Liver (tissue), 9 donors: Measurements from ENCODE around the gene RASGRP1. TPM values are rescaled to one million over a fixed set of nuclear protein-coding genes. Genes with fewer than 3 reads are reported as not detected.

Source experiments
- DNase-seq: peaks from one replicate; pipeline ENCODE4 v3.0.0-alpha.2; 2017; ENCODE audit warnings: low spot score
- H3K27ac ChIP-seq, 2 donors: one replicate each; pipeline ENCODE4 v1.7.0; 2013; ENCODE audit warnings: inconsistent platforms in 2 of 2, low read length in 2 of 2, control low read depth in 1 of 2, low read depth in 1 of 2, mild to moderate bottlenecking in 1 of 2
- H3K27me3 ChIP-seq, 4 donors: one replicate each; pipeline versions ENCODE4 v1.6.1 to v1.7.0; 2013; ENCODE audit warnings: low read length in 3 of 4, inconsistent platforms in 1 of 4, mild to moderate bottlenecking in 1 of 4, moderate library complexity in 1 of 4; ENCODE audit not compliant: control insufficient read depth in 4 of 4, insufficient read depth in 4 of 4
- H3K36me3 ChIP-seq, 4 donors: one replicate each; pipeline versions ENCODE4 v1.6.1 to v1.7.0; 2013; ENCODE audit warnings: low read length in 3 of 4, mild to moderate bottlenecking in 3 of 4, low read depth in 1 of 4, moderate library complexity in 1 of 4; ENCODE audit not compliant: control insufficient read depth in 4 of 4, insufficient read depth in 3 of 4
- H3K4me1 ChIP-seq, 4 donors: one replicate each; pipeline versions ENCODE4 v1.6.1 to v1.7.0; 2013; ENCODE audit warnings: low read length in 3 of 4, mild to moderate bottlenecking in 3 of 4, moderate library complexity in 1 of 4; ENCODE audit not compliant: control insufficient read depth in 4 of 4, insufficient read depth in 4 of 4
- H3K4me3 ChIP-seq, 3 donors: one replicate each; pipeline versions ENCODE4 v1.6.1 to v1.7.0; 2013; ENCODE audit warnings: low read length in 3 of 3, control low read depth in 1 of 3, low read depth in 1 of 3, mild to moderate bottlenecking in 1 of 3
- H3K9ac ChIP-seq, 2 donors: one replicate each; pipeline ENCODE4 v1.7.0; 2013; ENCODE audit warnings: low read length in 2 of 2, mild to moderate bottlenecking in 2 of 2, moderate library complexity in 2 of 2, control low read depth in 1 of 2, low read depth in 1 of 2
- H3K9me3 ChIP-seq, 4 donors: one replicate each; pipeline versions ENCODE4 v1.6.1 to v1.7.0; 2013; ENCODE audit warnings: low read length in 3 of 4; ENCODE audit not compliant: control insufficient read depth in 4 of 4
- ATF3 ChIP-seq: IDR thresholded peaks from 2 replicates; pipeline ENCODE4 v1.6.1; 2016; ENCODE audit warnings: antibody characterized with exemption
- CTCF ChIP-seq: fragments of 150-350 bp; IDR thresholded peaks from 2 replicates; pipeline ENCODE4 v1.5.1; 2017; ENCODE audit warnings: improper control_type of control experiment, low read depth, low read length; ENCODE audit not compliant: missing input control
- EGR1 ChIP-seq, 2 donors: IDR thresholded peaks; 2 replicates each; pipeline ENCODE4 v1.6.1; 2016 to 2018; ENCODE audit warnings: antibody characterized with exemption in 2 of 2, low read depth in 2 of 2
- FOXA1 ChIP-seq: IDR thresholded peaks from 2 replicates; pipeline ENCODE4 v1.6.1; 2016; ENCODE audit warnings: antibody characterized with exemption
- FOXA2 ChIP-seq: IDR thresholded peaks from 2 replicates; pipeline ENCODE4 v1.6.1; 2016; ENCODE audit warnings: antibody characterized with exemption
- GABPA ChIP-seq, 2 donors: IDR thresholded peaks in 1 of 2; conservative IDR thresholded peaks in 1 of 2; 2 replicates each; pipeline ENCODE4 v1.6.1; 2016; ENCODE audit warnings: antibody characterized with exemption in 2 of 2, mild to moderate bottlenecking in 1 of 2, moderate library complexity in 1 of 2
- HNF4A ChIP-seq, 2 donors: conservative IDR thresholded peaks; 2 replicates each; pipeline ENCODE4 v1.6.1; 2016; ENCODE audit warnings: antibody characterized with exemption in 2 of 2, mild to moderate bottlenecking in 2 of 2
- HNF4G ChIP-seq: IDR thresholded peaks from 2 replicates; pipeline ENCODE4 v1.6.1; 2016; ENCODE audit warnings: antibody characterized with exemption
- JUND ChIP-seq, 2 donors: IDR thresholded peaks; 2 replicates each; pipeline ENCODE4 v1.6.1; 2016; ENCODE audit warnings: antibody characterized with exemption in 2 of 2
- MAX ChIP-seq: IDR thresholded peaks from 2 replicates; pipeline ENCODE4 v1.6.1; 2016; ENCODE audit warnings: antibody characterized with exemption
- NR2F2 ChIP-seq: IDR thresholded peaks from 2 replicates; pipeline ENCODE4 v1.6.1; 2016; ENCODE audit warnings: antibody characterized with exemption
- RAD21 ChIP-seq, 2 donors: IDR thresholded peaks; 2 replicates each; pipeline ENCODE4 v1.6.1; 2016; ENCODE audit warnings: antibody characterized with exemption in 2 of 2, mild to moderate bottlenecking in 2 of 2
- REST ChIP-seq: IDR thresholded peaks from 2 replicates; pipeline ENCODE4 v1.6.1; 2016; ENCODE audit warnings: antibody characterized with exemption, mild to moderate bottlenecking
- RXRA ChIP-seq, 2 donors: IDR thresholded peaks; 2 replicates each; pipeline ENCODE4 v1.6.1; 2017 to 2018; ENCODE audit warnings: antibody characterized with exemption in 2 of 2, mild to moderate bottlenecking in 1 of 2
- SP1 ChIP-seq: IDR thresholded peaks from 2 replicates; pipeline ENCODE4 v1.6.1; 2018; ENCODE audit warnings: antibody characterized with exemption, mild to moderate bottlenecking
- TAF1 ChIP-seq: conservative IDR thresholded peaks from 2 replicates; pipeline ENCODE4 v1.6.1; 2016; ENCODE audit warnings: antibody characterized with exemption, mild to moderate bottlenecking
- YY1 ChIP-seq: IDR thresholded peaks from 2 replicates; pipeline ENCODE4 v1.6.1; 2016; ENCODE audit warnings: antibody characterized with exemption, mild to moderate bottlenecking
- ZBTB33 ChIP-seq: IDR thresholded peaks from 2 replicates; pipeline ENCODE4 v1.6.1; 2016; ENCODE audit warnings: antibody characterized with exemption
- WGBS: extraction: QIAGEN DNeasy Blood & Tissue Kit; methylation state at CpG from one replicate; pipeline ENCODE4 v1.1.7; 2013; 5-methylcytosine and 5-hydroxymethylcytosine counted together
- polyA plus RNA-seq, 2 donors: library from polyadenylated mRNA; stranded (reverse) in 1 of 2; unstranded in 1 of 2; fragments of 200-250 nt in 1 of 2; fragments of >200 nt in 1 of 2; fragmentation: Nextera tagmentation in 1 of 2; extraction: Ambion mirVana in 1 of 2; gene quantifications; one replicate each; pipeline versions ENCODE4 v1.2.1 to v1.2.3, GENCODE V29; 2013 to 2015
- total RNA-seq, 2 donors: library from RNA; depleted of rRNA; stranded (reverse); fragments of >200 nt; gene quantifications; one replicate each; pipeline ENCODE4 v1.2.3, GENCODE V29; 2014
- donor health status: healthy.
- donor health status: healthy.
- donor health status: healthy.
- donor health status: healthy.
- donor health status: healthy.

The RASGRP1 gene
- total and polyA plus RNA-seq, 4 donors, result 0.17 to 0.75 (median 0.47) TPM

- TF ChIP-seq JUND (IDR thresholded peaks at IDR 0.05), result no peak
- TF ChIP-seq TAF1, result no peak
- TF ChIP-seq RXRA (IDR thresholded peaks at IDR 0.05), result no peak
- no peak for TF ChIP-seq ZBTB33
Observed at GRCh38 chr15:38589502-38589901, 24.9 kb upstream of the RASGRP1 start (continued).

- H3K9me3 ChIP-seq, result no peaks in the 10 kb centered on the region
- H3K27me3 ChIP-seq, result peaks cover 0 to 3% (median 1%) of the 10 kb centered on the region in 4 donors
- 34% methylated on average over 3 of the region's 3 CpGs for WGBS
- no peak overlapping the region for H3K4me3 ChIP-seq
- H3K27ac ChIP-seq, result no peak overlapping the region
- H3K9ac ChIP-seq, result no peak overlapping the region
- DNase-seq, result no peak
- no peaks in the 10 kb centered on the region for H3K4me1 ChIP-seq
- TF ChIP-seq HNF4G, result no peak
- TF ChIP-seq ZBTB33, result no peak
- no peak for TF ChIP-seq MAX
- no peak for TF ChIP-seq FOXA1
- no peak for TF ChIP-seq HNF4A (conservative IDR thresholded peaks at IDR 0.05)
- no peak for TF ChIP-seq RAD21 (IDR thresholded peaks at IDR 0.05)
- TF ChIP-seq RXRA (IDR thresholded peaks at IDR 0.05), result no peak
- no peak for TF ChIP-seq NR2F2
- no peak for TF ChIP-seq EGR1 (IDR thresholded peaks at IDR 0.05; ENCODE audit: low read depth in 2 of 2)
- no peak for TF ChIP-seq ATF3
- no peak for TF ChIP-seq TAF1
- TF ChIP-seq REST, result no peak
- no peak for TF ChIP-seq YY1
- TF ChIP-seq FOXA2, result no peak
- no peak for TF ChIP-seq JUND (IDR thresholded peaks at IDR 0.05)
- TF ChIP-seq SP1, result no peak
- no peak for TF ChIP-seq GABPA (IDR thresholded peaks at IDR 0.05 in 1 of 2, conservative IDR thresholded peaks at IDR 0.05 in 1 of 2)
- no peak for TF ChIP-seq CTCF
- H3K36me3 ChIP-seq, result no peaks in the 10 kb centered on the region
Observed at GRCh38 chr15:38588672-38589071, 24.1 kb upstream of the RASGRP1 start.
